GM15510 (cell line): ENCODE results near the gene SPOCD1.

Source experiments
- POLR2A ChIP-seq: IDR thresholded peaks from 3 replicates; pipeline ENCODE4 v1.6.1; 2011; ENCODE audit warnings: borderline replicate concordance; ENCODE audit not compliant: insufficient read length; ENCODE audit errors: extremely low read depth

Gene SPOCD1

GRCh38 chr1:31811605-31812004 lies 4.2 kb downstream of the SPOCD1 start:
- no peak for TF ChIP-seq POLR2A

- no peak for TF ChIP-seq POLR2A
These were observed 6.1 kb downstream of the SPOCD1 start for GRCh38 chr1:31809698-31810097.

GRCh38 chr1:31807273-31808048 lies 8.4 kb downstream of the SPOCD1 start:
- TF ChIP-seq POLR2A, result no peak

GRCh38 chr1:31805318-31805717 lies 10.5 kb downstream of the SPOCD1 start:
- TF ChIP-seq POLR2A, result no peak

GRCh38 chr1:31804098-31804497 lies 11.7 kb downstream of the SPOCD1 start:
- no peak for TF ChIP-seq POLR2A

- no peak for TF ChIP-seq POLR2A
These were observed 12.2 kb downstream of the SPOCD1 start for GRCh38 chr1:31803610-31804009.

- TF ChIP-seq POLR2A, result no peak
These were observed 13.4 kb downstream of the SPOCD1 start for GRCh38 chr1:31802190-31803150.

GRCh38 chr1:31801458-31801857 lies 14.4 kb downstream of the SPOCD1 start:
- no peak for TF ChIP-seq POLR2A

GRCh38 chr1:31800674-31800967 lies 15.2 kb downstream of the SPOCD1 start:
- no peak for TF ChIP-seq POLR2A

GRCh38 chr1:31799895-31800673 lies 15.7 kb downstream of the SPOCD1 start:
- TF ChIP-seq POLR2A, result no peak

- TF ChIP-seq POLR2A, result no peak
These were observed 16.5 kb downstream of the SPOCD1 start for GRCh38 chr1:31799196-31799894.

GRCh38 chr1:31798433-31799195 lies 17.2 kb downstream of the SPOCD1 start:
- no peak for TF ChIP-seq POLR2A

GRCh38 chr1:31798086-31798432 lies 17.8 kb downstream of the SPOCD1 start:
- TF ChIP-seq POLR2A, result no peak

- no peak for TF ChIP-seq POLR2A
These were observed 18.6 kb downstream of the SPOCD1 start for GRCh38 chr1:31797216-31797615.
